ENCODE measurements around the gene TMEM63B. TPM values are rescaled to one million over a fixed set of nuclear protein-coding genes. Genes with fewer than 3 reads are reported as not detected.
"Not testable (repeated sequence)": the region's sequence is repeated elsewhere in the genome, so short reads cannot be mapped to it uniquely, and the experiment has no call there.

TMEM63B gene
- total RNA-seq, 4 donors from 2014 or later, result 11.3 to 32.0 (median 23.9) TPM

- no peak for ATAC-seq
- no peaks in the 10 kb centered on the region for H3K9me3 ChIP-seq
- H3K27me3 ChIP-seq, result no peaks in the 10 kb centered on the region
- H3K27ac ChIP-seq, result no peak overlapping the region
- H3K36me3 ChIP-seq, result peaks cover 0 to 14% of the 10 kb centered on the region in 2 donors
- WGBS, 2 donors (ENCODE audit: low coverage in 1 of 2), result 89 to 90% methylated on average over 2 to 4 of the region's 5 CpGs
- TF ChIP-seq, protein P1, sequence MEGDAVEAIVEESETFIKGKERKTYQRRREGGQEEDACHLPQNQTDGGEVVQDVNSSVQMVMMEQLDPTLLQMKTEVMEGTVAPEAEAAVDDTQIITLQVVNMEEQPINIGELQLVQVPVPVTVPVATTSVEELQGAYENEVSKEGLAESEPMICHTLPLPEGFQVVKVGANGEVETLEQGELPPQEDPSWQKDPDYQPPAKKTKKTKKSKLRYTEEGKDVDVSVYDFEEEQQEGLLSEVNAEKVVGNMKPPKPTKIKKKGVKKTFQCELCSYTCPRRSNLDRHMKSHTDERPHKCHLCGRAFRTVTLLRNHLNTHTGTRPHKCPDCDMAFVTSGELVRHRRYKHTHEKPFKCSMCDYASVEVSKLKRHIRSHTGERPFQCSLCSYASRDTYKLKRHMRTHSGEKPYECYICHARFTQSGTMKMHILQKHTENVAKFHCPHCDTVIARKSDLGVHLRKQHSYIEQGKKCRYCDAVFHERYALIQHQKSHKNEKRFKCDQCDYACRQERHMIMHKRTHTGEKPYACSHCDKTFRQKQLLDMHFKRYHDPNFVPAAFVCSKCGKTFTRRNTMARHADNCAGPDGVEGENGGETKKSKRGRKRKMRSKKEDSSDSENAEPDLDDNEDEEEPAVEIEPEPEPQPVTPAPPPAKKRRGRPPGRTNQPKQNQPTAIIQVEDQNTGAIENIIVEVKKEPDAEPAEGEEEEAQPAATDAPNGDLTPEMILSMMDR (IDR thresholded peaks at IDR 0.05), result no peak
- no peak for TF ChIP-seq EP300 (IDR thresholded peaks at IDR 0.05)
- no peak for TF ChIP-seq POLR2AphosphoS5 (IDR thresholded peaks at IDR 0.05)
- TF ChIP-seq POLR2A (IDR thresholded peaks at IDR 0.05), result no peak
- peaks cover 0 to 4% (median 0%) of the 10 kb centered on the region in 3 donors for H3K4me1 ChIP-seq
- H3K4me3 ChIP-seq, result no peak overlapping the region
Measured at GRCh38 chr6:44090465-44090864, 36.9 kb upstream of the TMEM63B start.

GRCh38 chr6:44091356-44091755 lies 36.0 kb upstream of the TMEM63B start:
- H3K27ac ChIP-seq, ATAC-seq, H3K9me3 ChIP-seq, H3K27me3 ChIP-seq, H3K4me3 ChIP-seq, H3K4me1 ChIP-seq: not testable (repeated sequence)
- peaks cover 0 to 14% of the 10 kb centered on the region in 2 donors for H3K36me3 ChIP-seq
- WGBS, 2 donors (ENCODE audit: low coverage in 1 of 2), result 93% methylated on average over 3 of the region's 3 CpGs; no CpG with 5 or more reads in 1 of the 2 donors

- no peak for ATAC-seq
- Histone ChIP-seq H3K27ac (no peak overlapping the region), H3K27me3 (no peaks in the 10 kb centered on the region), H3K4me1 (peaks cover 0 to 2% (median 0%) of the 10 kb centered on the region in 3 donors), H3K36me3 (peaks cover 0 to 14% of the 10 kb centered on the region in 2 donors), H3K9me3 (no peaks in the 10 kb centered on the region), H3K4me3 (no peak overlapping the region)
- WGBS, 2 donors (ENCODE audit: low coverage in 1 of 2), result 77 to 96% methylated on average over 4 to 5 of the region's 7 CpGs
- TF ChIP-seq POLR2AphosphoS5 (IDR thresholded peaks at IDR 0.05) (no peak), EP300 (IDR thresholded peaks at IDR 0.05) (no peak), POLR2A (IDR thresholded peaks at IDR 0.05) (no peak)
- TF ChIP-seq, protein P1 (IDR thresholded peaks at IDR 0.05), result no peak
Measured at GRCh38 chr6:44091981-44092884, 35.1 kb upstream of the TMEM63B start.

DNA sequence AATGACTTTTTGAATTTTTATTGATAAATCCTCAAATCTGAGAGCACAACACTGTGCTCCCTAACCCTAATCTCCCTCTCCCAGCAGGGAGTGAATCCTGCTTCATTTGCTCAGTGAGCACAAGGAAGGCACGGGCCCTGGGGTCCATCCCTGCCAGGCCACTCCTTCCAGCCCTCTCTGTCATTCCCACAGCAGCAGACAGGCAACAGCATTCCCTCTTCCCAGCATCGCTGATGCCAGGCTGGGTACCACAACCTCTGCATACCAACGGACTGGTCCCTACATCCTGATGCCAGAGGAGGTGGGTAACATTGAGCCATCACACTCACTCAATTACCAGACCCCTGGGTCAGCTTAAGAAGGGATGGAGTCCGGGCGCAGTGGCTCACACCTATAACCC lies 34.3 kb upstream of the TMEM63B start:
- ATAC-seq, result no peak
- Histone ChIP-seq H3K4me1 (no peaks in the 10 kb centered on the region), H3K27me3 (no peaks in the 10 kb centered on the region), H3K4me3 (no peak overlapping the region), H3K9me3 (no peaks in the 10 kb centered on the region), H3K36me3 (peaks cover 0 to 14% of the 10 kb centered on the region in 2 donors), H3K27ac (no peak overlapping the region)
- WGBS, 2 donors (ENCODE audit: low coverage in 1 of 2), result 86 to 90% methylated on average over 1 to 2 of the region's 5 CpGs
- TF ChIP-seq POLR2AphosphoS5 (IDR thresholded peaks at IDR 0.05) (no peak), POLR2A (IDR thresholded peaks at IDR 0.05) (no peak), EP300 (IDR thresholded peaks at IDR 0.05) (no peak)
- TF ChIP-seq, protein P1 (IDR thresholded peaks at IDR 0.05), result no peak

DNA sequence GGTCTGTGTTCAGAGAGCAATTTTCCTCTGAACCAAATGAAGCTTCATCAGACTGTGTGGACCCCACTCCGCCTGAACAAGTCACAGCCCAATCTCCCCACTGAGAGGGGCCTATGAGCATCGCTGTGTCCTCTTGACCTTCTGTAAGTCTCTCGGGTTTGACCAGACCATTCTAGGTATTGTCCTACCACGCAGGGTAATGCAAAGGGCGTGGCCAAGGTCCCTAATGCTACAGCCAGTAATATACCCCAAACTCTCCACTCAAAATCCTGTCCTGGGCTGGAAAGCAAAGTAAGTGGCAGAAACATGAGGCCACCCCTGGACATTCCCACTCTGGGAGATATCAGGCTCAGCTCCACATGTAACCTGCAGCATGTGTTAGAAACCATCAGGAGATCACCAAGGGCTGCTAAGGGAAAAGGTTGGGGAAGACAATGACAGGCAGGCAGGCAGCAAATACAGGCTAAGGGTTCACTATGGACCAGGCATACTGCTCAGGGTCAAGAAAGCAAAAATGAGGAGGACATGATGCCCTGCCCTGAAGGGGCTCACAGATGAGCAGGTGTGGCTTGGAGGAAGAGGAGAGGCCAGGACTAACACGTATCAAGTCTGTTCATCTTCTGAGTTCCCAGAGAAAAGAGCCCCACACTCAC lies 33.5 kb upstream of the TMEM63B start:
- Histone ChIP-seq H3K4me1 (no peaks in the 10 kb centered on the region), H3K27me3 (no peaks in the 10 kb centered on the region), H3K36me3 (peaks cover 0 to 14% of the 10 kb centered on the region in 2 donors), H3K27ac (no peak overlapping the region), H3K4me3 (no peak overlapping the region), H3K9me3 (no peaks in the 10 kb centered on the region)
- no peak for ATAC-seq
- WGBS, 2 donors (ENCODE audit: low coverage in 1 of 2), result 64 to 80% methylated on average over 1 to 2 of the region's 6 CpGs
- TF ChIP-seq POLR2A (IDR thresholded peaks at IDR 0.05), result no peak
- no peak for TF ChIP-seq POLR2AphosphoS5 (IDR thresholded peaks at IDR 0.05)
- TF ChIP-seq, protein P1 (IDR thresholded peaks at IDR 0.05), result no peak
- TF ChIP-seq EP300 (IDR thresholded peaks at IDR 0.05), result no peak
